ENCODE results near the gene ITGB4. TPM values are rescaled to one million over a fixed set of nuclear protein-coding genes. Genes with fewer than 3 reads are reported as not detected.

Gene ITGB4
- total RNA-seq, 1 donor from 2014 or later = 6.6 TPM

DNA sequence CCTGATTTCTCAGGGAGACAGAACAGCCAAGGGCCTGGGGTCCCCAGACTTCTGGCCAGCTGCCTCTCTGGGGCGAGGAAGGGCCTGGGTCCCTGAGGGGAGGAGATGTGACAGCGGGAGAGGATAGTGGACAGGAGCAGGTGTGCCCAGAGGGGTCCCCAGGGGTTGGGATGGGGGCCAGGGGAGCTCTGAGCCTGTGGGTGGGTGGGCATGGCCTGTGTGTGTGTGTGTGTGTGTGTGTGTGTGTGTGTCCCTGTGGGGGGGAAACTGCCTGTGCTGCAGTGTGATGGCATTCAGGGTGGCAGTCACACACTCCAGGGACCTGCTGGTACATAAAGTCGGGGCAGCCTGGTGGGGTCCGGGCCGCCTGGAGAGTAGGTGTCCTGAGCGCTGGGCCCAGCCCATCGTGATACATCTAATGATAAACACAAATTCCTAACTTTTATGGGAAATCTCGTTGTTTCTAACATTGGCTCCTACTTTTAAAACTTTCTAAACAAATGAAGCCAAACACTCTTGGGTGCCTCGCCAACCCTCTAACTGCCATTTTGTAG lies 1.4 kb downstream of the ITGB4 start:
- Mint-ChIP-seq H3K36me3 (ENCODE audit: low read depth, unreplicated experiment) (peaks cover 2% of the 10 kb centered on the region), H3K27ac (ENCODE audit: unreplicated experiment) (peak overlapping the region; percentile 18), H3K4me3 (ENCODE audit: unreplicated experiment) (no peak overlapping the region), H3K4me1 (ENCODE audit: low read depth, unreplicated experiment) (no peaks in the 10 kb centered on the region), H3K27me3 (ENCODE audit: low read depth, unreplicated experiment) (peaks cover 25% of the 10 kb centered on the region), H3K9me3 (ENCODE audit: unreplicated experiment) (no peaks in the 10 kb centered on the region)
- Histone ChIP-seq H3K27me3 (ENCODE audit: insufficient read depth, low read length) (peaks cover 19% of the 10 kb centered on the region), H3K79me2 (ENCODE audit: insufficient read depth, low read length) (no peaks in the 10 kb centered on the region), H3K9ac (ENCODE audit: low read length) (no peak overlapping the region), H3K36me3 (ENCODE audit: insufficient read depth, low read length) (no peaks in the 10 kb centered on the region), H3K4me3 (ENCODE audit: insufficient read depth, low read depth, low read length) (no peak overlapping the region), H3K4me2 (ENCODE audit: low read length) (no peak overlapping the region), H3K4me1 (ENCODE audit: insufficient read depth, low read length) (peaks cover 7% of the 10 kb centered on the region), H2AFZ (ENCODE audit: low read depth, low read length) (no peak overlapping the region), H3K27ac (ENCODE audit: low read depth, low read length) (no peak overlapping the region), H4K20me1 (ENCODE audit: insufficient read depth, low read length) (no peaks in the 10 kb centered on the region), H3K9me3 (ENCODE audit: insufficient read depth, low read depth, low read length) (no peaks in the 10 kb centered on the region)
- TF ChIP-seq EZH2 (IDR thresholded peaks at IDR 0.05; ENCODE audit: insufficient read depth, low read length) = no peak
- TF ChIP-seq, protein P1, sequence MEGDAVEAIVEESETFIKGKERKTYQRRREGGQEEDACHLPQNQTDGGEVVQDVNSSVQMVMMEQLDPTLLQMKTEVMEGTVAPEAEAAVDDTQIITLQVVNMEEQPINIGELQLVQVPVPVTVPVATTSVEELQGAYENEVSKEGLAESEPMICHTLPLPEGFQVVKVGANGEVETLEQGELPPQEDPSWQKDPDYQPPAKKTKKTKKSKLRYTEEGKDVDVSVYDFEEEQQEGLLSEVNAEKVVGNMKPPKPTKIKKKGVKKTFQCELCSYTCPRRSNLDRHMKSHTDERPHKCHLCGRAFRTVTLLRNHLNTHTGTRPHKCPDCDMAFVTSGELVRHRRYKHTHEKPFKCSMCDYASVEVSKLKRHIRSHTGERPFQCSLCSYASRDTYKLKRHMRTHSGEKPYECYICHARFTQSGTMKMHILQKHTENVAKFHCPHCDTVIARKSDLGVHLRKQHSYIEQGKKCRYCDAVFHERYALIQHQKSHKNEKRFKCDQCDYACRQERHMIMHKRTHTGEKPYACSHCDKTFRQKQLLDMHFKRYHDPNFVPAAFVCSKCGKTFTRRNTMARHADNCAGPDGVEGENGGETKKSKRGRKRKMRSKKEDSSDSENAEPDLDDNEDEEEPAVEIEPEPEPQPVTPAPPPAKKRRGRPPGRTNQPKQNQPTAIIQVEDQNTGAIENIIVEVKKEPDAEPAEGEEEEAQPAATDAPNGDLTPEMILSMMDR (IDR thresholded peaks at IDR 0.05; ENCODE audit: insufficient read depth, low read depth, low read length) = no peak
- DNase-seq (ENCODE audit: low read depth) (no peak), FAIRE-seq (no peak)

DNA sequence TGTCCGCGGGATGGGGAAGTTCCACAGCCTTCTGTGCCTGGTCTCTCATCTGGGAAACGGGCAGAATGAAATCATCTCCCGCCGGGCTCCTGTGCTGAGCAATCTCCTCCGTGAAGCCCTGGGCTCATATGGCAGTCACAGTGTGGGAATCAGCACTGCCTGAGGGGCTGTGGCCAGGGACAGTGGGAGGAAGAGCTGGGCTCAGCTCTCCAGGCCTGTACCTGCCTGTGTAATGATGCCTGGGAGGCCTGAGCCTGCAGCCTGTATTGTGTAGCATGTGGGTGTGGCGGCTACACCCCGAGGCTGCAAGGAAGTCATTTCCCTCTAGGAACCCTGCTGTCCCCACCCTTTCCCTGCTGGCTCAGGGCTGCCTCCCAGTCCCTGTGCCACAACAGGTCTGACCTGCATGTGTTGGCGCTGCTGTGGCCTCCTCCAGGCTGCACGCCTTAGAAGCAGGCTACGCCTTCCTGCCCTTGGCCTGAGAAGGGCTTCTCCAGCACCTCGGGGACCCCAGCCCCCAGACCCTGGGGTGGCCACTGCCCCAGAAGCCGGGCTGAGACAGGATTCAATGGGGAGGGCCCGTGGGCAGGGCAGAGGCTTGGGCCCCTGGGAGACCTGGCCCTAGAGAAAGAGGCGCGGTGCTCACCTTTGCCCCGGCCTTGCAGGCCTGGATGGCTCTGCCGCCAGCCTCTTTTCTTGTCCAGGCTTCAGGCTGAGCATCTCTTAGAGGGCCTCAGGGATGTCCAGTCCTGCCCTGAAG lies 2.1 kb downstream of the ITGB4 start:
- no peaks in the 10 kb centered on the region for H3K36me3 ChIP-seq (ENCODE audit: insufficient read depth, low read length)
- H3K79me2 ChIP-seq (ENCODE audit: insufficient read depth, low read length) = no peaks in the 10 kb centered on the region
- no peak overlapping the region for H3K9ac ChIP-seq (ENCODE audit: low read length)
- no peaks in the 10 kb centered on the region for H3K9me3 ChIP-seq (ENCODE audit: insufficient read depth, low read depth, low read length)
- peaks cover 28% of the 10 kb centered on the region for H3K27me3 Mint-ChIP-seq (ENCODE audit: low read depth, unreplicated experiment)
- H4K20me1 ChIP-seq (ENCODE audit: insufficient read depth, low read length) = no peaks in the 10 kb centered on the region
- no peak for FAIRE-seq
- H3K4me1 ChIP-seq (ENCODE audit: insufficient read depth, low read length) = peaks cover 7% of the 10 kb centered on the region
- no peak for DNase-seq (ENCODE audit: low read depth)
- peaks cover 19% of the 10 kb centered on the region for H3K27me3 ChIP-seq (ENCODE audit: insufficient read depth, low read length)
- H3K27ac Mint-ChIP-seq (ENCODE audit: unreplicated experiment) = peak overlapping the region; percentile 18
- no peak overlapping the region for H3K4me2 ChIP-seq (ENCODE audit: low read length)
- no peaks in the 10 kb centered on the region for H3K9me3 Mint-ChIP-seq (ENCODE audit: unreplicated experiment)
- no peak overlapping the region for H2AFZ ChIP-seq (ENCODE audit: low read depth, low read length)
- H3K4me3 ChIP-seq (ENCODE audit: insufficient read depth, low read depth, low read length) = no peak overlapping the region
- no peak overlapping the region for H3K4me3 Mint-ChIP-seq (ENCODE audit: unreplicated experiment)
- peaks cover 2% of the 10 kb centered on the region for H3K36me3 Mint-ChIP-seq (ENCODE audit: low read depth, unreplicated experiment)
- H3K4me1 Mint-ChIP-seq (ENCODE audit: low read depth, unreplicated experiment) = no peaks in the 10 kb centered on the region
- TF ChIP-seq, protein P1 (IDR thresholded peaks at IDR 0.05; ENCODE audit: insufficient read depth, low read depth, low read length) = no peak
- no peak for TF ChIP-seq EZH2 (IDR thresholded peaks at IDR 0.05; ENCODE audit: insufficient read depth, low read length)
- H3K27ac ChIP-seq (ENCODE audit: low read depth, low read length) = no peak overlapping the region
